CD4-positive, alpha-beta memory T cell (primary cell): ENCODE results near the gene UBE2L6. TPM values are rescaled to one million over a fixed set of nuclear protein-coding genes. Genes with fewer than 3 reads are reported as not detected.

ENCODE experiments used
- CTCF ChIA-PET: fragments of 350-600 bp; sonication (Branson Sonifier 250); formaldehyde crosslinking; loops from one replicate; lab custom pipeline; 2021; ENCODE audit warnings: inconsistent platforms; ENCODE audit not compliant: partially characterized antibody; lab: Charles Lee
- POLR2A ChIA-PET: fragments of 350-600 bp; sonication (Branson Sonifier 250); formaldehyde crosslinking; loops from one replicate; lab custom pipeline; 2021; ENCODE audit not compliant: partially characterized antibody; lab: Charles Lee
- DNase-seq, 5 donors: peaks; one replicate each; pipeline versions ENCODE4 v3.0.0 to v3.0.0-alpha.2; 2020 to 2022; ENCODE audit warnings: mixed read lengths in 1 of 5
- H3K27ac ChIP-seq: one replicate; pipeline ENCODE4 v1.7.0; 2013; ENCODE audit warnings: low read depth, low read length
- H3K27me3 ChIP-seq: 2 replicates; pipeline ENCODE4 v1.7.0; 2013; ENCODE audit warnings: mild to moderate bottlenecking, low read length, moderate library complexity; ENCODE audit not compliant: insufficient read depth
- H3K36me3 ChIP-seq: 2 replicates; pipeline ENCODE4 v1.7.0; 2013; ENCODE audit warnings: mild to moderate bottlenecking, low read length, moderate library complexity; ENCODE audit not compliant: insufficient read depth
- H3K4me1 ChIP-seq: 2 replicates; pipeline ENCODE4 v1.7.0; 2013; ENCODE audit warnings: mild to moderate bottlenecking, low read length, moderate library complexity; ENCODE audit not compliant: insufficient read depth
- H3K4me3 ChIP-seq, 2 donors: one replicate each; pipeline ENCODE4 v1.7.0; 2013; ENCODE audit warnings: low read length in 2 of 2, mild to moderate bottlenecking in 1 of 2
- H3K9me3 ChIP-seq, 2 donors: one replicate each; pipeline ENCODE4 v1.7.0; 2013; ENCODE audit warnings: low read length in 2 of 2, control low read depth in 1 of 2; ENCODE audit not compliant: control insufficient read depth in 1 of 2
- H3K27ac Mint-ChIP-seq, 7 donors: one replicate each; pipeline ENCODE4 v1.8.0; 2020 to 2021; ENCODE audit warnings: mixed read lengths in 7 of 7, mild to moderate bottlenecking in 6 of 7, inconsistent platforms in 3 of 7, moderate library complexity in 3 of 7
- H3K27me3 Mint-ChIP-seq, 2 donors: one replicate each; pipeline ENCODE4 v1.8.0; 2020 to 2021; ENCODE audit warnings: mixed read lengths in 2 of 2
- H3K36me3 Mint-ChIP-seq, 2 donors: one replicate each; pipeline ENCODE4 v1.8.0; 2020 to 2021; ENCODE audit warnings: mixed read lengths in 2 of 2, inconsistent platforms in 1 of 2, mild to moderate bottlenecking in 1 of 2
- H3K4me1 Mint-ChIP-seq, 4 donors: one replicate each; pipeline ENCODE4 v1.8.0; 2020 to 2021; ENCODE audit warnings: mixed read lengths in 4 of 4, mild to moderate bottlenecking in 1 of 4
- H3K4me3 Mint-ChIP-seq, 8 donors: one replicate each; pipeline ENCODE4 v1.8.0; 2020 to 2021; ENCODE audit warnings: mixed read lengths in 8 of 8, mild to moderate bottlenecking in 7 of 8, moderate library complexity in 6 of 8, inconsistent platforms in 3 of 8
- H3K9me3 Mint-ChIP-seq, 8 donors: one replicate each; pipeline ENCODE4 v1.8.0; 2020 to 2021; ENCODE audit warnings: mixed read lengths in 8 of 8, mild to moderate bottlenecking in 5 of 8, inconsistent platforms in 3 of 8, moderate library complexity in 1 of 8
- intact Hi-C: fragments of 100-400 bp; cut with micrococcal nuclease; formaldehyde crosslinking; loops from one replicate; pipeline ENCODE4 v1.15.1; 2023
- polyA plus RNA-seq, 2 donors: library from polyadenylated mRNA; unstranded; fragments of 300-500 nt; fragmentation: Illumina TruSeq; gene quantifications; one replicate each; pipeline ENCODE4 v1.2.3, GENCODE V29; 2021
- total RNA-seq, 2 experiments: library from RNA; stranded (reverse); gene quantifications; one replicate each; pipeline ENCODE4 v1.2.3, GENCODE V29; 2021

UBE2L6 gene
- total and polyA plus RNA-seq, 4 experiments from 2014 or later: 79.7 to 320 (median 170) TPM

DNA sequence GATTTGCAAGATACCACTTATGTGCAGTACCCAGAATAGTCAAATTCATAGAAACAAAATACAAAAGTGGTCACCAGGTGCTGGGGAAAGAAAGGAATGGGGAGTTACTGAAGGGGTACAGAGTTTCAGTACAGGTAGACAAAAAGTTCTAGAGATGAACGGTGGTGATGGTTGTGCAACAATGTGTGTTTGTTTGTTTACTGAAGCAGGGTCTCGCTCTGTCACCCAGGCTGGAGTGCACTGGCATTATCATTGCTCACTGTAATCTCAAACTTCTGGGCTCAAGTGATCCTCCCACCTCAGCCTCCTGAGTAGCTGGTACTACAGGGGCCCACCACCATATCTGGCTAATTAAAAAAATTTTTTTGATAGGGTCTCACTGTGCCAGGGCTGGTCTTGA lies 12.1 kb downstream of the UBE2L6 start:
- ChIA-PET POLR2A (no interaction called here), CTCF (interaction anchor here (1.3 to 1.4 kb wide), 2 partner anchors 12 to 62 kb away, joined by 3 to 4 read pairs; partner anchors contain the start of gene UBE2L6)
- Histone ChIP-seq H3K4me1 (no peaks in the 10 kb centered on the region), H3K4me3 (no peak overlapping the region), H3K27me3 (no peaks in the 10 kb centered on the region), H3K36me3 (peaks cover 84% of the 10 kb centered on the region), H3K27ac (no peak overlapping the region), H3K9me3 (no peaks in the 10 kb centered on the region)
- Mint-ChIP-seq H3K4me3 (no peak overlapping the region), H3K9me3 (no peaks in the 10 kb centered on the region), H3K27me3 (no peaks in the 10 kb centered on the region), H3K36me3 (peaks cover 40 to 81% of the 10 kb centered on the region in 2 donors), H3K4me1 (peaks cover 3 to 6% (median 4%) of the 10 kb centered on the region in 4 donors), H3K27ac (peak overlapping the region in 5 of 7 donors; percentile 65 to 80 (median 69))
- intact Hi-C loops: no loop called here
- no peak for DNase-seq

DNA sequence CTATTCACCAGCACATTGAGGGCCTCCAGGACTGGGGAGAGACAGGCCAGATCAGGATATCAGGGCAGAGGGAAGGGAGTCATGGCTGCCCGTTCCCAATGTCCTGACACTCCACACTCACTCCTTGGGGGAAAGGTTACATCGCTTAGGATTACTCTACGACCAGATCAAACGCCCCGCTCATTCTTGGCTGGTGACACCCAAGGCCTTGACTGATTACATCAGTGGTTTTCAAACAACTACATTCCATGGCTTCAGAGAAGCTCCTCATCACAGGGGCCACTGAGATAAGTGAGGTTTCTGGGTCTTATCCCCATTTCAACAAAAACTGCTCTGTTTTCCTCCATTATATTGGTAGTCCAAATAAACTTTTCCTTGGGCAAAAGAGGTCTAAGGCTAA lies 15.0 kb downstream of the UBE2L6 start:
- ChIA-PET POLR2A (no interaction called here), CTCF (interaction anchor here (1.9 kb wide), 1 partner anchor 25 kb away, joined by 4 read pairs; no protein-coding TSS in a partner anchor)
- Histone ChIP-seq H3K4me3 (no peak overlapping the region), H3K9me3 (no peaks in the 10 kb centered on the region), H3K27me3 (no peaks in the 10 kb centered on the region), H3K27ac (no peak overlapping the region), H3K4me1 (no peaks in the 10 kb centered on the region), H3K36me3 (peaks cover 73% of the 10 kb centered on the region)
- Mint-ChIP-seq H3K36me3 (peaks cover 32 to 79% of the 10 kb centered on the region in 2 donors), H3K27ac (no peak overlapping the region), H3K9me3 (no peaks in the 10 kb centered on the region), H3K27me3 (no peaks in the 10 kb centered on the region), H3K4me1 (peaks cover 0 to 6% (median 3%) of the 10 kb centered on the region in 4 donors), H3K4me3 (no peak overlapping the region)
- intact Hi-C loops: no loop called here
- no peak for DNase-seq

DNA sequence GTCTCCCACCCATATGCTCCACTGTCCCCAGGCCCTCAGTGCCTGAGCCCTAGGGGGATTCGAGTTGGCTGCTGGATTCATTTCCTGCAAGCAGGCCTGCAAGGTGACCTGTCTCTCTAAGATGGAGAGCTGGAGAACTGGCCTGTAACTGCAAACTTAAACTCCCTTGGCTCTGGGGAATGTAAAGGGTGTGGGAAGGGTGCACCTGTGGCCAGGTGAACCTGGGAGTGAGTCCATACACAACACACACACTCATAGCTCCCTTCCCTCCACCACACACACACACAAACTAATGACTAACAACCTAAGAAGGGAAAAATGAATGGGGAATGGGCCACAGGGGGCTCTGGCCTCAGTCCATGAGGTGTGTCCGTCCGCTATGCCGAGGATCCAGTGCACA lies 15.5 kb downstream of the UBE2L6 start:
- Mint-ChIP-seq H3K27me3 (no peaks in the 10 kb centered on the region), H3K4me3 (no peak overlapping the region), H3K9me3 (no peaks in the 10 kb centered on the region), H3K36me3 (peaks cover 32 to 78% of the 10 kb centered on the region in 2 donors), H3K4me1 (peaks cover 0 to 6% (median 3%) of the 10 kb centered on the region in 4 donors), H3K27ac (peak overlapping the region in 1 of 7 donors; percentile 17)
- Histone ChIP-seq H3K4me3 (no peak overlapping the region), H3K36me3 (peaks cover 70% of the 10 kb centered on the region), H3K9me3 (no peaks in the 10 kb centered on the region), H3K27ac (no peak overlapping the region), H3K4me1 (no peaks in the 10 kb centered on the region), H3K27me3 (no peaks in the 10 kb centered on the region)
- CTCF ChIA-PET: interaction anchor here (1.1 to 1.9 kb wide), 2 partner anchors 25 to 58 kb away, joined by 3 to 4 read pairs; no protein-coding TSS in a partner anchor
- intact Hi-C loops: no loop called here
- POLR2A ChIA-PET: no interaction called here
- DNase-seq: no peak

DNA sequence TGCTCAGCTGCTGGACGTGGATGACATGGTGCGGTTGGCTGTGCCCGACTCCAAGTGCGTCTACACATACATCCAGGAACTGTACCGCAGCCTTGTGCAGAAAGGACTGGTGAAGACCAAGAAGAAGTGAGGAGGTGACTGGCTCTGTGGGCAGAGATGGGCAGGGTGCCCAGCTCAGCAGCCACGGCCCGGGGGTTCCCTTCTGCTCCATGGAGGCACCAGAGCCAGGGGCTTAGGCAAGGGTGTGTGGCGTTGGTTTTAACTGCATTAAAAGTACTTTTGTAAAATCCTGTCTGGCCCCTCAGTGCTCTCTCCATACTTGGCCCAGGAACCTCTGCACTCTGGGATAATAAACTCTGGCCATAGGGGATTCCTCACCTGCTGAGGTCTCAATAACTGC lies 17.5 kb downstream of the UBE2L6 start:
- no peaks in the 10 kb centered on the region for H3K4me1 ChIP-seq
- H3K27ac ChIP-seq: no peak overlapping the region
- no peaks in the 10 kb centered on the region for H3K27me3 ChIP-seq
- ChIA-PET POLR2A (interaction anchor here (1.7 kb wide), 1 partner anchor 18 kb away, joined by 4 read pairs; no protein-coding TSS in a partner anchor), CTCF (interaction anchor here (0.9 to 2.0 kb wide), 2 partner anchors 24 to 91 kb away, joined by 4 to 5 read pairs; no protein-coding TSS in a partner anchor)
- Mint-ChIP-seq H3K4me1 (peaks cover 0 to 2% (median under 1%) of the 10 kb centered on the region in 4 donors), H3K27me3 (no peaks in the 10 kb centered on the region), H3K9me3 (no peaks in the 10 kb centered on the region), H3K27ac (peak overlapping the region in 2 of 7 donors; percentile 46 to 55), H3K4me3 (no peak overlapping the region), H3K36me3 (peaks cover 28 to 65% of the 10 kb centered on the region in 2 donors)
- H3K9me3 ChIP-seq: no peaks in the 10 kb centered on the region
- intact Hi-C loops: no loop called here
- H3K36me3 ChIP-seq: peaks cover 51% of the 10 kb centered on the region
- DNase-seq: no peak
- H3K4me3 ChIP-seq: no peak overlapping the region

DNA sequence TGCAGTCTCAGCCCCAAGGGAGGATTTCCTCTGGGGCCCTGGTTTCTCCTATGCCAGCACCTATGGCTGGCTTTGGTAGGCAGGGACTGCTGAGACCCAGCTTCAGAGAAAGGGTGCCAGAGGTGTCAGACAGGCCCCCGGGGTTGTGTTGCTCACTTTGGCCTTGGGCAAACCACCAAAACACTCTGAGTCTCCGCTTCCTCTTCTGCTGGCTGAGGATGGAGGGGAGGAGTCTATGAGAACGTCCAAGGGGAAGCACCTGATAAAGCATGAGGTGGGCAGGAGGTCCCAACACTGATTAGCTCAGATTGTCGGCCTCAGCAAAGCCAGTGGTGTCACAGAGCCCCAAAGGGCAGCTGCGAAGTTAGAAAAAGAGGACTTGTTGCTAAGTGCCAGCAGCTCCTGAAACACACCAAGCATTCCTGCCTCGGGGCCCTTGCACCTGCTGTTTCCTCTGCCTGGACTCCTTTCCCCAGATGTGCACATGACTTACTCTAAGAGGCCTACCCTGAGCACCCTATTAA lies 19.6 kb downstream of the UBE2L6 start:
- no peak for DNase-seq
- intact Hi-C loops: no loop called here
- H3K27me3 Mint-ChIP-seq: no peaks in the 10 kb centered on the region
- Histone ChIP-seq H3K36me3 (peaks cover 30% of the 10 kb centered on the region), H3K4me3 (no peak overlapping the region), H3K27ac (no peak overlapping the region), H3K27me3 (no peaks in the 10 kb centered on the region), H3K4me1 (no peaks in the 10 kb centered on the region), H3K9me3 (no peaks in the 10 kb centered on the region)
- peaks cover 0 to 2% (median 0%) of the 10 kb centered on the region in 4 donors for H3K4me1 Mint-ChIP-seq
- POLR2A ChIA-PET: no interaction called here
- peak overlapping the region in 1 of 7 donors; percentile 52 for H3K27ac Mint-ChIP-seq
- H3K4me3 Mint-ChIP-seq: no peak overlapping the region
- H3K9me3 Mint-ChIP-seq: peaks cover 0 to 1% (median 0%) of the 10 kb centered on the region in 8 donors
- H3K36me3 Mint-ChIP-seq: peaks cover 16 to 46% of the 10 kb centered on the region in 2 donors
- CTCF ChIA-PET: interaction anchor here (0.5 to 3.0 kb wide), 7 partner anchors 14 to 253 kb away, joined by 3 to 8 read pairs (median 6); partner anchors contain the start of gene UBE2L6

GRCh38 chr11:57546869-57547475 lies 20.5 kb downstream of the UBE2L6 start:
- H3K4me3 Mint-ChIP-seq: no peak overlapping the region
- H3K27ac ChIP-seq: no peak overlapping the region
- no peaks in the 10 kb centered on the region for H3K27me3 Mint-ChIP-seq
- H3K9me3 Mint-ChIP-seq: peaks cover 0 to 2% (median 0%) of the 10 kb centered on the region in 8 donors
- no peaks in the 10 kb centered on the region for H3K9me3 ChIP-seq
- H3K36me3 ChIP-seq: peaks cover 21% of the 10 kb centered on the region
- CTCF ChIA-PET: interaction anchor here (1.6 to 3.0 kb wide), 4 partner anchors 20 to 97 kb away, joined by 6 to 8 read pairs (median 8); partner anchors contain the start of gene UBE2L6
- H3K27ac Mint-ChIP-seq: peak overlapping the region in 4 of 7 donors; percentile 25 to 68 (median 58)
- H3K36me3 Mint-ChIP-seq: peaks cover 10 to 36% of the 10 kb centered on the region in 2 donors
- POLR2A ChIA-PET: no interaction called here
- H3K4me3 ChIP-seq: no peak overlapping the region
- no peak for DNase-seq
- no peaks in the 10 kb centered on the region for H3K27me3 ChIP-seq
- intact Hi-C loops: no loop called here
- no peaks in the 10 kb centered on the region for H3K4me1 ChIP-seq
- H3K4me1 Mint-ChIP-seq: peaks cover 0 to 2% (median 0%) of the 10 kb centered on the region in 4 donors

DNA sequence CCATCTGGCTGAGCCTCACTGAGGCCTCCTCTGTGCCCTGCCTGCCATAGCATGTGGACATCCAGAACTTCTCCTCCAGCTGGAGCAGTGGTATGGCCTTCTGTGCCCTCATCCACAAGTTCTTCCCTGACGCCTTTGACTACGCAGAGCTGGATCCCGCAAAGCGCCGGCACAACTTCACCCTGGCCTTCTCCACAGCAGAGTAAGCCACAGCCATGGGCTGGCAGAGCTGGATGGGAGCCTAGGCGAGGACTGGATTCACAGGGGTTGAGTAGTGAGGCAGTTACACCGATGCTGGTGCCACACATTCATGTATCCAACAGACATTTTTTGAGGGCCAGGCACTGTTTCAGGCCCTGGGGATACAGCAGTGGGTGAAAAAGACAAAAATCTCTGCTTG lies 21.0 kb downstream of the UBE2L6 start:
- DNase-seq: no peak
- Mint-ChIP-seq H3K27ac (peak overlapping the region in 1 of 7 donors; percentile 41), H3K4me3 (no peak overlapping the region), H3K4me1 (peaks cover 0 to 2% (median 0%) of the 10 kb centered on the region in 4 donors), H3K36me3 (peaks cover 10 to 31% of the 10 kb centered on the region in 2 donors), H3K27me3 (no peaks in the 10 kb centered on the region), H3K9me3 (peaks cover 0 to 2% (median 0%) of the 10 kb centered on the region in 8 donors)
- intact Hi-C loops: no loop called here
- Histone ChIP-seq H3K9me3 (no peaks in the 10 kb centered on the region), H3K4me3 (no peak overlapping the region), H3K27ac (no peak overlapping the region), H3K27me3 (no peaks in the 10 kb centered on the region), H3K36me3 (peaks cover 16% of the 10 kb centered on the region), H3K4me1 (no peaks in the 10 kb centered on the region)
- ChIA-PET POLR2A (no interaction called here), CTCF (interaction anchor here (1.6 to 3.0 kb wide), 4 partner anchors 20 to 98 kb away, joined by 6 to 8 read pairs (median 8); partner anchors contain the start of gene UBE2L6)
